HepG2 (cell line): ENCODE data around the gene C3orf18. TPM values are rescaled to one million over a fixed set of nuclear protein-coding genes. Genes with fewer than 3 reads are reported as not detected.

Experiments used
- ATM ChIP-seq: fragments of 450-650 bp; IDR thresholded peaks from 2 replicates; pipeline ENCODE4 v1.7.1; 2017; ENCODE audit warnings: mild to moderate bottlenecking, borderline replicate concordance
- BRF2 ChIP-seq: sonication (generic); formaldehyde crosslinking; IDR thresholded peaks from 2 replicates; pipeline ENCODE4 v1.8.1; 2022; ENCODE audit warnings: mild to moderate bottlenecking, missing genetic modification reagents
- CBX1 ChIP-seq: IDR thresholded peaks from one replicate; pipeline ENCODE4 v1.6.1; 2016; ENCODE audit warnings: antibody characterized with exemption, low read depth
- CCDC6 ChIP-seq: sonication (generic); formaldehyde crosslinking; IDR thresholded peaks from 2 replicates; pipeline ENCODE4 v1.8.1; 2022; ENCODE audit warnings: mild to moderate bottlenecking, missing genetic modification reagents, moderate library complexity
- DBP ChIP-seq: sonication (generic); formaldehyde crosslinking; IDR thresholded peaks from 2 replicates; pipeline ENCODE4 v1.4.0; 2020; ENCODE audit warnings: missing genetic modification reagents; ENCODE audit errors: not compliant biosample characterization
- DDIT3 ChIP-seq: sonication (generic); formaldehyde crosslinking; IDR thresholded peaks from 2 replicates; pipeline ENCODE4 v1.4.0; 2020; ENCODE audit warnings: mild to moderate bottlenecking, missing genetic modification reagents
- FOXJ3 ChIP-seq: sonication (generic); formaldehyde crosslinking; IDR thresholded peaks from 2 replicates; pipeline ENCODE4 v1.4.0; 2020; ENCODE audit warnings: missing genetic modification reagents, mild to moderate bottlenecking, borderline replicate concordance
- FOXK1 ChIP-seq: sonication (generic); formaldehyde crosslinking; IDR thresholded peaks from 2 replicates; pipeline ENCODE4 v1.4.0; 2020; ENCODE audit warnings: low read depth, missing genetic modification reagents, borderline replicate concordance
- FOXO4 ChIP-seq: sonication (generic); formaldehyde crosslinking; conservative IDR thresholded peaks from 2 replicates; pipeline ENCODE4 v1.8.1; 2023; ENCODE audit warnings: missing genetic modification reagents
- HNRNPLL ChIP-seq: fragments of 200-400 bp; formaldehyde crosslinking; IDR thresholded peaks from 2 replicates; pipeline ENCODE4 v1.6.1; 2017; ENCODE audit warnings: mild to moderate bottlenecking, low read depth, low read length; ENCODE audit not compliant: poor library complexity, severe bottlenecking
- MXD4 ChIP-seq: IDR thresholded peaks from 2 replicates; pipeline ENCODE4 v1.6.1; 2016; ENCODE audit warnings: mild to moderate bottlenecking, missing biosample characterization, missing genetic modification reagents
- NONO ChIP-seq, 2 experiments: fragments of 450-650 bp in 1 of 2; sonication (generic) in 1 of 2; formaldehyde crosslinking in 1 of 2; IDR thresholded peaks in 1 of 2; conservative IDR thresholded peaks in 1 of 2; 2 replicates each; pipeline versions ENCODE4 v1.6.1 to v1.8.0; 2017 to 2022; ENCODE audit warnings: mild to moderate bottlenecking in 1 of 2, missing genetic modification reagents in 1 of 2, moderate library complexity in 1 of 2
- PHB2 ChIP-seq: fragments of 450-650 bp; IDR thresholded peaks from 2 replicates; pipeline ENCODE4 v1.6.1; 2018; ENCODE audit not compliant: partially characterized antibody
- PHF20 ChIP-seq: sonication (generic); formaldehyde crosslinking; IDR thresholded peaks from 2 replicates; pipeline ENCODE4 v1.5.0; 2020; ENCODE audit warnings: mild to moderate bottlenecking, missing genetic modification reagents
- SETDB1 ChIP-seq: sonication (generic); formaldehyde crosslinking; IDR thresholded peaks from 2 replicates; pipeline ENCODE4 v1.5.1; 2020; ENCODE audit warnings: missing genetic modification reagents, mild to moderate bottlenecking, borderline replicate concordance
- SMC3 ChIP-seq: IDR thresholded peaks from 2 replicates; pipeline ENCODE4 v1.6.1; 2011; ENCODE audit warnings: low read length, improper control_type of control experiment
- TERF1 ChIP-seq: sonication (generic); formaldehyde crosslinking; IDR thresholded peaks from 2 replicates; pipeline ENCODE4 v1.8.0; 2022; ENCODE audit warnings: mild to moderate bottlenecking, missing genetic modification reagents, moderate library complexity
- ZNF136 ChIP-seq: sonication (generic); formaldehyde crosslinking; IDR thresholded peaks from 2 replicates; pipeline ENCODE4 v1.8.1; 2022; ENCODE audit warnings: low read depth, mild to moderate bottlenecking, moderate library complexity, missing genetic modification reagents
- ZNF33A ChIP-seq: sonication (generic); formaldehyde crosslinking; IDR thresholded peaks from 2 replicates; pipeline ENCODE4 v1.5.1; 2020; ENCODE audit warnings: missing genetic modification reagents, mild to moderate bottlenecking, moderate library complexity, borderline replicate concordance
- ZNF503 ChIP-seq: sonication (generic); formaldehyde crosslinking; IDR thresholded peaks from 2 replicates; pipeline ENCODE4 v1.4.0; 2020; ENCODE audit warnings: missing genetic modification reagents
- ZNF616 ChIP-seq: sonication (generic); formaldehyde crosslinking; IDR thresholded peaks from 2 replicates; pipeline ENCODE4 v1.5.0; 2020; ENCODE audit warnings: low read depth, mild to moderate bottlenecking, missing genetic modification reagents
- polyA plus RNA-seq, 8 experiments: library from polyadenylated mRNA; depleted of rRNA in 3 of 8; stranded (reverse) in 7 of 8; unstranded in 1 of 8; fragments of >200 nt; fragmentation: Illumina TruSeq in 4 of 8; extraction: Trizol in 4 of 8; gene quantifications; 2 replicates each; pipeline versions ENCODE4 v1.2.1 to v1.2.3, GENCODE V29; 2011 to 2016; ENCODE audit warnings: low read depth in 4 of 8, missing spikeins in 1 of 8, mixed read lengths in 1 of 8; ENCODE audit not compliant: insufficient read depth in 1 of 8
- total RNA-seq, 5 experiments: library from RNA; depleted of rRNA; stranded (reverse); fragments of >200 nt; fragmentation: Illumina TruSeq; extraction: Trizol; gene quantifications; 2 replicates each; pipeline ENCODE4 v1.2.3, GENCODE V29; 2016; ENCODE audit warnings: low read depth in 1 of 5

The C3orf18 gene
- total and polyA plus RNA-seq, 2 of the 13 experiments (the other 11 are each of a cell fraction or from before 2014, with no cell fraction given), result 1.6 to 4.8 TPM

GRCh38 chr3:50568947-50569749 lies 1.6 kb upstream of the C3orf18 start, which contains the start of gene HEMK1 (continued):
- TF ChIP-seq ZNF503 (CRISPR knock-in tag) (no peak), FOXK1 (CRISPR knock-in tag) (peak; percentile 64; the same call in 1 of the 2 replicates), ZNF616 (CRISPR knock-in tag) (no peak), DDIT3 (no peak), PHB2 (no peak), HNRNPLL (peak; percentile 59), NONO (IDR thresholded peaks at IDR 0.05) (no peak), NONO (CRISPR knock-in tag; conservative IDR thresholded peaks at IDR 0.05) (peak; percentile 92), CCDC6 (peak; percentile 81; the same call in 1 of the 2 replicates), SMC3 (no peak), ZNF33A (CRISPR knock-in tag) (peak; percentile 61; the same call in 1 of the 2 replicates), MXD4 (CRISPR knock-in tag) (no peak), FOXO4 (CRISPR knock-in tag) (0 out of 2 replicates have a peak, but pooled peaks have one; percentile 67), PHF20 (CRISPR knock-in tag) (peak; percentile 94), ATM (no peak), DBP (no peak), FOXJ3 (CRISPR knock-in tag) (no peak; the same call in 1 of the 2 replicates), TERF1 (CRISPR knock-in tag) (no peak), CBX1 (peak; percentile 94), SETDB1 (no peak), BRF2 (CRISPR knock-in tag) (no peak), ZNF136 (no peak)
